H9 (cell line): ENCODE results near the gene STH. TPM values are rescaled to one million over a fixed set of nuclear protein-coding genes. Genes with fewer than 3 reads are reported as not detected.

ENCODE experiments used
- DNase-seq: peaks from one replicate; pipeline ENCODE4 v3.0.0-alpha.2; 2017
- H2AFZ ChIP-seq: one replicate; pipeline ENCODE4 v1.6.1; 2013; ENCODE audit warnings: mild to moderate bottlenecking, low read length, control low read depth, moderate library complexity
- H2AK5ac ChIP-seq: 2 replicates; pipeline ENCODE4 v1.6.1; 2013; ENCODE audit warnings: low read length, control low read depth, mixed read lengths; ENCODE audit not compliant: insufficient read length
- H2BK120ac ChIP-seq: one replicate; pipeline ENCODE4 v1.6.1; 2013; ENCODE audit warnings: low read depth, mild to moderate bottlenecking, low read length, control low read depth, inconsistent platforms; ENCODE audit not compliant: poor library complexity, severe bottlenecking
- H2BK12ac ChIP-seq: 2 replicates; pipeline ENCODE4 v1.6.1; 2013; ENCODE audit warnings: low read length, control low read depth, mixed read lengths, low read depth; ENCODE audit not compliant: insufficient read length
- H2BK15ac ChIP-seq: 2 replicates; pipeline ENCODE4 v1.6.1; 2013; ENCODE audit warnings: low read depth, low read length, control low read depth
- H2BK20ac ChIP-seq: one replicate; pipeline ENCODE4 v1.6.1; 2013; ENCODE audit warnings: low read depth, mild to moderate bottlenecking, low read length, control low read depth, inconsistent platforms; ENCODE audit not compliant: poor library complexity, severe bottlenecking
- H2BK5ac ChIP-seq: 2 replicates; pipeline ENCODE4 v1.6.1; 2013; ENCODE audit warnings: low read length, control low read depth, mixed read lengths; ENCODE audit not compliant: insufficient read length
- H3K14ac ChIP-seq: 2 replicates; pipeline ENCODE4 v1.6.1; 2013; ENCODE audit warnings: low read length, control low read depth; ENCODE audit not compliant: insufficient read depth
- H3K18ac ChIP-seq: 2 replicates; pipeline ENCODE4 v1.6.1; 2013; ENCODE audit warnings: low read depth, mild to moderate bottlenecking, mixed read lengths, low read length, control low read depth; ENCODE audit not compliant: insufficient read length
- H3K23ac ChIP-seq: 2 replicates; pipeline ENCODE4 v1.6.1; 2013; ENCODE audit warnings: low read length, control low read depth, mixed read lengths, low read depth; ENCODE audit not compliant: insufficient read length
- H3K23me2 ChIP-seq: 2 replicates; pipeline ENCODE4 v1.6.1; 2013; ENCODE audit warnings: low read depth, mild to moderate bottlenecking, mixed read lengths, low read length, control low read depth; ENCODE audit not compliant: insufficient read length, poor library complexity, severe bottlenecking
- H3K27ac ChIP-seq: 2 replicates; pipeline ENCODE4 v1.5.1; 2013; ENCODE audit warnings: low read length, control low read depth, mixed read lengths, low read depth; ENCODE audit not compliant: insufficient read length
- H3K27me3 ChIP-seq: 2 replicates; pipeline ENCODE4 v1.6.1; 2013; ENCODE audit warnings: low read length, control low read depth, inconsistent platforms; ENCODE audit not compliant: insufficient read depth
- H3K4ac ChIP-seq: 2 replicates; pipeline ENCODE4 v1.6.1; 2013; ENCODE audit warnings: low read depth, mild to moderate bottlenecking, control low read depth, inconsistent platforms, low read length, moderate library complexity
- H3K4me1 ChIP-seq: 2 replicates; pipeline ENCODE4 v1.6.1; 2013; ENCODE audit warnings: low read length, control low read depth, inconsistent platforms; ENCODE audit not compliant: insufficient read depth
- H3K4me2 ChIP-seq: 2 replicates; pipeline ENCODE4 v1.6.1; 2013; ENCODE audit warnings: low read length, control low read depth, mixed read lengths; ENCODE audit not compliant: insufficient read length, insufficient read depth
- H3K56ac ChIP-seq: 2 replicates; pipeline ENCODE4 v1.6.1; 2013; ENCODE audit warnings: low read depth, mild to moderate bottlenecking, mixed read lengths, low read length, control low read depth; ENCODE audit not compliant: insufficient read length
- H3K79me1 ChIP-seq: 2 replicates; pipeline ENCODE4 v1.6.1; 2013; ENCODE audit warnings: low read depth, mild to moderate bottlenecking, moderate library complexity, low read length, control low read depth, inconsistent platforms; ENCODE audit not compliant: insufficient read depth, poor library complexity, severe bottlenecking
- H3K79me2 ChIP-seq: 2 replicates; pipeline ENCODE4 v1.6.1; 2013; ENCODE audit warnings: low read length, control low read depth, inconsistent platforms; ENCODE audit not compliant: insufficient read depth
- H3K9ac ChIP-seq: 2 replicates; pipeline ENCODE4 v1.6.1; 2013; ENCODE audit warnings: low read length, control low read depth, mixed read lengths; ENCODE audit not compliant: insufficient read length; ENCODE audit errors: extremely low read depth
- H3K9me3 ChIP-seq: one replicate; pipeline ENCODE4 v1.6.1; 2013; ENCODE audit warnings: low read depth, low read length, inconsistent platforms; ENCODE audit not compliant: control insufficient read depth
- H3T11ph ChIP-seq: one replicate; pipeline ENCODE4 v1.6.1; 2013; ENCODE audit warnings: mild to moderate bottlenecking, low read length, control low read depth, inconsistent platforms
- H4K20me1 ChIP-seq: one replicate; pipeline ENCODE4 v1.6.1; 2013; ENCODE audit not compliant: control insufficient read depth, insufficient read length, insufficient read depth
- H4K5ac ChIP-seq: 2 replicates; pipeline ENCODE4 v1.6.1; 2013; ENCODE audit warnings: low read depth, mild to moderate bottlenecking, mixed read lengths, low read length, control low read depth; ENCODE audit not compliant: insufficient read length
- H4K8ac ChIP-seq: replicated peaks from 2 replicates; pipeline ENCODE4 v1.6.1; 2013; ENCODE audit warnings: low read length, control low read depth, mixed read lengths, low read depth; ENCODE audit not compliant: insufficient read length
- H4K91ac ChIP-seq: 2 replicates; pipeline ENCODE4 v1.6.1; 2013; ENCODE audit warnings: low read depth, mild to moderate bottlenecking, moderate library complexity, mixed read lengths, low read length, control low read depth; ENCODE audit not compliant: insufficient read length
- H3K27ac Mint-ChIP-seq, 3 experiments: 2 replicates in 2 of 3; 3 replicates in 1 of 3; pipeline ENCODE4 v1.8.0; 2020 to 2021; ENCODE audit warnings: mixed read lengths in 3 of 3, mild to moderate bottlenecking in 1 of 3, moderate library complexity in 1 of 3
- H3K27me3 Mint-ChIP-seq: 2 replicates; pipeline ENCODE4 v1.8.0; 2021; ENCODE audit warnings: low read depth, mild to moderate bottlenecking, moderate library complexity, mixed read lengths
- H3K36me3 Mint-ChIP-seq, 3 experiments: 2 replicates in 2 of 3; 3 replicates in 1 of 3; pipeline ENCODE4 v1.8.0; 2020 to 2021; ENCODE audit warnings: low read depth in 3 of 3, mixed read lengths in 3 of 3; ENCODE audit not compliant: insufficient read depth in 1 of 3
- H3K4me1 Mint-ChIP-seq, 2 experiments: 2 replicates each; pipeline ENCODE4 v1.8.0; 2020; ENCODE audit warnings: mixed read lengths in 2 of 2
- H3K4me3 Mint-ChIP-seq, 2 experiments: 2 replicates in 1 of 2; 3 replicates in 1 of 2; pipeline ENCODE4 v1.8.0; 2020 to 2021; ENCODE audit warnings: mild to moderate bottlenecking in 2 of 2, mixed read lengths in 2 of 2, moderate library complexity in 1 of 2
- H3K9me3 Mint-ChIP-seq, 2 experiments: 2 replicates in 1 of 2; 3 replicates in 1 of 2; pipeline ENCODE4 v1.8.0; 2020; ENCODE audit warnings: mild to moderate bottlenecking in 2 of 2, mixed read lengths in 2 of 2, moderate library complexity in 1 of 2
- WGBS: extraction: QIAGEN DNeasy Blood & Tissue Kit; methylation state at CpG from one replicate; pipeline ENCODE4 v1.1.7; 2013; ENCODE audit warnings: missing lambda C conversion rate, low lambda C conversion rate, mixed read lengths; ENCODE audit not compliant: insufficient read length; ENCODE audit errors: extremely low coverage; 5-methylcytosine and 5-hydroxymethylcytosine counted together
- total RNA-seq: library from RNA; stranded (reverse); gene quantifications from 2 replicates; pipeline ENCODE4 v1.2.1, GENCODE V29; 2021
- TF ChIP-seq, protein P1 (sequence below): fragments of 200-600 bp; sonication (generic); conservative IDR thresholded peaks from 3 replicates; pipeline ENCODE4 v1.8.0; 2021; ENCODE audit warnings: antibody characterized with exemption, mild to moderate bottlenecking

STH gene
- total RNA-seq, 1 experiment from 2014 or later, result not detected

DNA sequence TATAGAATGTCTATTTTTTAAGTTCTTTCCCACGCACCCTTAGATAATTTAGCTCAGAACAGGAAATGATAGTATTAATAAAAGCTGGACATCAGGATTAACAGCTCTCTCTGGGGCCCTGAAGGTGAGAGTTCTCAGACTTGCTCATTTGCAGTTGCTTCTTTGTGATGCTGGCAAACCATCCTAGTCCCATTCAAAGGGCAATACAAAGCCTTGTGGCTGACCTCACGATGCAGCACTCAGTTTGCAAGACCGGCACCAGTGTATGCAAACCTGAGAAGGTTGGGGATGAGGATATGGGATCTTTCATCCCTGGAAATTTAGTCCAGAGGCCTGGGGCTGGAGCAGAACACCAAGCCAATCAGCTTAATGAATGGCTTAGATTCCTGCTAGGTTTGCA lies 29.3 kb downstream of the STH start:
- Histone ChIP-seq H3K79me2 (no peaks in the 10 kb centered on the region), H3K79me1 (no peaks in the 10 kb centered on the region), H3K23me2 (no peaks in the 10 kb centered on the region), H3K56ac (no peak overlapping the region), H4K20me1 (no peaks in the 10 kb centered on the region), H3K27ac (no peak overlapping the region), H3K4ac (no peak overlapping the region), H2AK5ac (no peak overlapping the region), H3K4me1 (peaks cover 2% of the 10 kb centered on the region; the same call in 1 of the 2 replicates), H4K5ac (no peak overlapping the region), H2AFZ (no peak overlapping the region), H3K9me3 (no peaks in the 10 kb centered on the region), H3K23ac (no peak overlapping the region), H3K9ac (no peak overlapping the region), H3K27me3 (no peaks in the 10 kb centered on the region), H2BK5ac (no peak overlapping the region), H4K8ac (no peak overlapping the region), H2BK20ac (no peak overlapping the region), H3K4me2 (no peak overlapping the region), H3T11ph (no peak overlapping the region), H4K91ac (no peak overlapping the region), H2BK15ac (no peak overlapping the region), H3K18ac (no peak overlapping the region), H2BK120ac (no peak overlapping the region), H2BK12ac (no peak overlapping the region), H3K14ac (no peak overlapping the region)
- DNase-seq, result no peak
- no peak overlapping the region for H3K4me3 Mint-ChIP-seq
- TF ChIP-seq, protein P1, sequence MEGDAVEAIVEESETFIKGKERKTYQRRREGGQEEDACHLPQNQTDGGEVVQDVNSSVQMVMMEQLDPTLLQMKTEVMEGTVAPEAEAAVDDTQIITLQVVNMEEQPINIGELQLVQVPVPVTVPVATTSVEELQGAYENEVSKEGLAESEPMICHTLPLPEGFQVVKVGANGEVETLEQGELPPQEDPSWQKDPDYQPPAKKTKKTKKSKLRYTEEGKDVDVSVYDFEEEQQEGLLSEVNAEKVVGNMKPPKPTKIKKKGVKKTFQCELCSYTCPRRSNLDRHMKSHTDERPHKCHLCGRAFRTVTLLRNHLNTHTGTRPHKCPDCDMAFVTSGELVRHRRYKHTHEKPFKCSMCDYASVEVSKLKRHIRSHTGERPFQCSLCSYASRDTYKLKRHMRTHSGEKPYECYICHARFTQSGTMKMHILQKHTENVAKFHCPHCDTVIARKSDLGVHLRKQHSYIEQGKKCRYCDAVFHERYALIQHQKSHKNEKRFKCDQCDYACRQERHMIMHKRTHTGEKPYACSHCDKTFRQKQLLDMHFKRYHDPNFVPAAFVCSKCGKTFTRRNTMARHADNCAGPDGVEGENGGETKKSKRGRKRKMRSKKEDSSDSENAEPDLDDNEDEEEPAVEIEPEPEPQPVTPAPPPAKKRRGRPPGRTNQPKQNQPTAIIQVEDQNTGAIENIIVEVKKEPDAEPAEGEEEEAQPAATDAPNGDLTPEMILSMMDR, result no peak
- peaks cover 25 to 64% (median 55%) of the 10 kb centered on the region in 3 experiments; a peak in 6 of 7 replicates for H3K36me3 Mint-ChIP-seq
- H3K27me3 Mint-ChIP-seq, result no peaks in the 10 kb centered on the region; the same call in 1 of the 2 replicates
- WGBS, result no CpG with 5 or more reads among the region's 3 CpGs
- peaks cover 34 to 43% of the 10 kb centered on the region in 2 experiments for H3K4me1 Mint-ChIP-seq
- H3K27ac Mint-ChIP-seq, result peak overlapping the region in 2 of 3 experiments; percentile 47 to 66; a peak in 3 of 7 replicates
- H3K9me3 Mint-ChIP-seq, result no peaks in the 10 kb centered on the region
